GM12801 (cell line): ENCODE data around the gene STYXL1.

Experiments
- TF ChIP-seq, protein P1 (sequence below): IDR thresholded peaks from one replicate; pipeline ENCODE4 v1.5.1; 2011; ENCODE audit warnings: control low read depth; ENCODE audit not compliant: insufficient read length; ENCODE audit errors: extremely low read depth

The STYXL1 gene

DNA sequence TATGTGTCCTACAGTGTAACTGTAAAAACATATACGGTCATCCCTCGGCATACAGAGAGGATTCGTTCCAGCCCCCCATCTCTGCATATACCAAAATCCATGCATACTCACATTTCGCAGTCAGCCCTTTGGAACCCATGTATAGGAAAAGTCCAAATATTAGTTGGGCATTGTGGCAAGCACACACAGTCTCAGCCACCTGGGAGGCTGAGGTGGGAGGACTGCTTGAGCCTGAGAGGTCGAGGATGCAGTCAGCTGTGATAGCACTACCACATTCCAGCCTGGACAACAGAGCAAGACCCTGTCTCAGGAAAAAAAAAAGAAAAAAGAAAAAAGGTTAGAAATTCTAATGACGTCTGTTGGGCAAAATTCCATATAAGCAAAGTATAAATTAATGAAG, 29.2 kb upstream of the STYXL1 start:
- TF ChIP-seq, protein P1, sequence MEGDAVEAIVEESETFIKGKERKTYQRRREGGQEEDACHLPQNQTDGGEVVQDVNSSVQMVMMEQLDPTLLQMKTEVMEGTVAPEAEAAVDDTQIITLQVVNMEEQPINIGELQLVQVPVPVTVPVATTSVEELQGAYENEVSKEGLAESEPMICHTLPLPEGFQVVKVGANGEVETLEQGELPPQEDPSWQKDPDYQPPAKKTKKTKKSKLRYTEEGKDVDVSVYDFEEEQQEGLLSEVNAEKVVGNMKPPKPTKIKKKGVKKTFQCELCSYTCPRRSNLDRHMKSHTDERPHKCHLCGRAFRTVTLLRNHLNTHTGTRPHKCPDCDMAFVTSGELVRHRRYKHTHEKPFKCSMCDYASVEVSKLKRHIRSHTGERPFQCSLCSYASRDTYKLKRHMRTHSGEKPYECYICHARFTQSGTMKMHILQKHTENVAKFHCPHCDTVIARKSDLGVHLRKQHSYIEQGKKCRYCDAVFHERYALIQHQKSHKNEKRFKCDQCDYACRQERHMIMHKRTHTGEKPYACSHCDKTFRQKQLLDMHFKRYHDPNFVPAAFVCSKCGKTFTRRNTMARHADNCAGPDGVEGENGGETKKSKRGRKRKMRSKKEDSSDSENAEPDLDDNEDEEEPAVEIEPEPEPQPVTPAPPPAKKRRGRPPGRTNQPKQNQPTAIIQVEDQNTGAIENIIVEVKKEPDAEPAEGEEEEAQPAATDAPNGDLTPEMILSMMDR = no peak

DNA sequence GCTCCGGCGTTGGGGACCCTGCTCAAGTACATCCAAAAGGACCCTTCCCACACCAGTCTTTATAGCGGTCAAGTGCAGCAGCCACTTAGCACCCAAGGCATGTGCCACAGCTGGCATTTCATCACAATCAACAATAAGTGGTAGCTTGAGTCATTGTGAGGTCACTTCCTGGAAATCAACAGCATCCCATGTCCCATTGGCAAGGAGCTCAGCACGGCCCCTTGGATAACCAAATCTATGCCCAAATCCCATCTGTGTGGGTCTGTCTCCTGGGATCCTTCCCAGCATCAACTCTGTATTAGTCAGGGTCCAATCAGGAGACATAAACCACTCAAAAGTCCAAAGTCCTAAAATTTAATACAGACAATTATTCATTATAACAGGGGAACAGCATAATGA, 27.2 kb upstream of the STYXL1 start:
- TF ChIP-seq, protein P1 = no peak

DNA sequence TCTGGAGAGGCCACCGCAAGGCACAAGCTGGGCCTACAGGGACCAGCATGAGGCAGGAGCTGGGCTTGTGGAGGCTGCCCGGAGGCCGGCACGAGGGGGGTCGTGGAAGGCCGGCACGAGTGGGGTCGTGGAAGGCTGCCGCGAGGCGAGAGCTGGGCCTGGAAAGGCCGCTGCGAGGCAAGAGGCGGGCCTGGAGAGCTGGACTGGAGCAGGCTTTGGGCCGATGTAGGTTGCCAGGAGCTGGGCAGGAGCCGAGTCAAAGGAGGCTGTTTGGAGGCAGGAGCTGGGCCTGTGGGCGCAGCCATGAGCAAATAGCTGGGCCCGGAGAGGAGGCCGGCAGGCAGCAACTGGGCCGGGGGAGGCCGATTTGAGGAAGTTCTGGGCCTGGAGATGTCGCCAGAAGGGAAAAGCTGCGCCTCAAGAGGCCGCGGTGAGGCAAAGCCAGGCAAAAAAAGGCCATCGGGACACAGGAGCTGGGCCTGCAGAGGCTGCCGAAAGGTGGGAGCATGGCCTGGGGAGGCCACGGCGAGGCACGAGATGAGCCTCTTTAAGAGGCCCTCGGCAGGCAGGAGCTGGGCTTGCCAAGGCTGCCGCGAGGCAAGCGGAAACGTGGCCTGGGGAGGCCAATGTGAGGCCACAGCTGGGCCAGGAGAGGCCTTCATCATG, 26.6 kb upstream of the STYXL1 start:
- TF ChIP-seq, protein P1 = no peak

DNA sequence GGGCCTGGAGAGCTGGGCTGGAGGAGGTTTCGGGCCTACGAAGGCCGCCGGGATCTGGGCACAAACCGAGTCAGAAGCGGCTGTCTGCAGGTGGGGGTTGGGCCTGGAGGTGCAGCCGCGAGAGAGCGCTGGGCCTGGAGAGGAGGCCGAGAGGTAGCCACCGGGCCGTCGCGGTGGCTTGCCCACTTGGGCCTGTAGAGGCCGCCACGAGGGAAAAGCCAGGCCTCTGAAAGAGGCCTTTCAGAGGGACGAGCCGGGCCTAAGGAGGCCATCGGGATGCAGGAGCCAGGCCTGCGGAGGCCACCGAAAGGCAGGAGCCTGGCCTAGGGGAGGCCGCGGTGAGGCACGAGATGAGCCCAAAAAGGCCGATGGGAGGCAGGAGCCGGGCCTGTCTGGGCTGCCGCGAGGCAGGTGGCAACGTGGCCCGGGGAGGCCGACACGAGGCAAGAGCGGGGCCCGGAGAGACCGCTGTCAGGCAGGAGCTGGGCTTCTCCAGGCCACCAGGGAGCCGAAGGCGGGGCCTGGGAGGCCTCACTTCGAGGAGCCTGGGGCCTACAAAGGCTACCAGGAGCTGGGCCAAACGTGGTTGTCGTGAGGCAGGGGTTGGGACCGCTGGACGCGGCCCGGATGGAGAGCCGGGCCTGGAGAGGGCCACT, 25.7 kb upstream of the STYXL1 start:
- TF ChIP-seq, protein P1 = no peak

DNA sequence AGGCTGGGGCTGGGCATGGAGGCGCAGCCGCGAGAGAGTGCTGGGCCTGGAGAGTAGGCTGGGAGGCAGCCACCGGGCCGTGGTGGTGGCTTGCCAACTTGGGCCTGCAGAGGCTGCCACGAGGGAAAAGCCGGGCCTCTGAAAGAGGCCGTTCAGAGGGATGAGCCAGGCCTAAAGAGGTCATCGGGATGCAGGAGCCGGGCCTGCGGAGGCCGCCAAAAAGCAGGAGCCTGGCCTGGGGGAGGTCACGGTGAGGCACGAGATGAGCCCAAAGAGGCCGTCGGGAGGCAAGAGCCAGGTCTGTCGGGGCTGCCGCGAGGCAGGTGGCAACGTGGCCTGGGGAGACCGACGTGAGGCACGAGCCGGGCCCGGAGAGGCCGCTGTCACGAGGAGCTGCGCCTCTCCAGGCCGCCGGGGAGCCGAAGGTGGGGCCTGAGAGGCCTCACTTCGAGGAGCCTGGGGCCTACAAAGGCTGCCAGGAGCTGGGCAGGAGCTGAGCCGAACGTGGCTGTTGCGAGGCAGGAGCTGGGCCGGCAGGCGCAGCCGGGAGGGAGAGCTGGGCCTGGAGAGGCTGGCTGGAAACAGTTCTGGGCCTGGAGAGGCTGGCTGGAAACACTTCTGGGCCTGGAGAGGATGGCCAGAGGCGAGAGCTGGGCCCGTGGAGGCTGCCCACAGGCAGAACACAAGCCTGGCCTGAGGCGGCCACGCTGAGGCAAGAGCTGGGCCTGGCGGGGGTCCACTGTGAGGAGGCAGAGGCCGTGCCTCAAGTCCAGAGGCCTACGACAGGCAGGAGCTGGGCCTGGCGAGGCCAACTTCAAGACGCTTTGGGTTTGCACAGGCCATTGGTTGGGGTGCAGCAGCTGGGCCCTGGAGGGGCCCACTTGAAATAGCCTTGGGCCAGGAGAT, 24.7 kb upstream of the STYXL1 start:
- TF ChIP-seq, protein P1 = no peak

DNA sequence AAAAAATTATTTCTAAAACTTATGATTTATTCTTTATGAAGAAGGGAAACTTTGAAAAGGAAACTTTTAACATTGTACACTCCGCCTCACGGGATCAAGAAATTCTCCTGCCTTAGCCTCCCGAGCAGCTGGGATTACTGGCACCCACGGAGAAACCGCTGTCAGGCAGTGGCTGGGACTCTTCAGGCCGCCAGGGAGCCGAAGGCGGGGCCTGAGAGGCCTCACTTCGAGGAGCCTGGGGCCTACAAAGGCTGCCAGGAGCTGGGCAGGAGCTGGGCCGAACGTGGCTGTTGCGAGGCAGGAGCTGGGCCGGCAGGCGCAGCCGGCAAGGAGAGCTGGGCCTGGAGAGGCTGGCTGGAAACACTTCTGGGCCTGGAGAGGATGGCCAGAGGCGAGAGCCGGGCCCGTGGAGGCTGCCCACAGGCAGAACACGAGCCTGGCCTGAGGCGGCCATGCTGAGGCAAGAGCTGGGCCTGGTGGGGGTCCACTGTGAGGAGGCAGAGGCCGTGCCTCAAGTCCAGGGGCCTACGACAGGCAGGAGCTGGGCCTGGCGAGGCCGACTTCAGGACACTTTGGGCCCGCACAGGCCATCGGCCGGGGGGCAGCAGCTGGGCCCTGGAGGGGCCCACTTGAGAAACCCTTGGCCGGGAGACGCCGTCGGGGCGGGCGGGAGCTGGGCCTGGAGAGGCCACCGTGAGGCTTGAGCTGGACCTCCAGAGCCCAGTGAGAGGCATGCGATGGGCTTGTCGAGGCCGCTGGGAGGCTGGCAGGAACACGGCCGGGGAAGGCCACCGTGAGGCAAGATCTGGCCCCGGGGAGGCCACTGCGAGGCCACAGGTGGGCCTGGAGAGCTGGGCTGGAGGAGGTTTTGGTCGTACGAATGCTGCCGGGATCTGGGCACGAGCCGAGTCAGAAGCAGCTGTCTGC, 23.8 kb upstream of the STYXL1 start:
- TF ChIP-seq, protein P1 = no peak

DNA sequence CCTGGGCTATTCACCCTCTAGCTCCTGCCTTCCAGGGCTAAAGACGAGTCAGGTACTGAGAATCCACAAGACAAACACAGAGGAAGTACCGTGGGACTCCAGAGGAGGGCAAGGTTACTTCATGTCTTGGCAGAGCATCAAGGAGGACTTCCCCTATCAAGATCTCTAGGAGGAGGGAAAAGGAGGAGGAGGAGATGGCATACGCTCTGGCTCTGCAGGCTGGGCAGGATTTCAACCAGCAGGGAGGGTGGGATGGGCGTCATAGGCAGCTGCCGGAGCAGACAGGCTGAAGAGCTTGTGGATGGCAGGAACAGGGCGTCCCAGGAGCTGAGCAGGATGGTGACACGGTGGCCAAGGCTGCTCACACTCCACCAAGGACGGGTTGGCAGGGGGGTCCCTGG, 21.4 kb upstream of the STYXL1 start:
- TF ChIP-seq, protein P1 = no peak
